GM23338 (cell line): ENCODE measurements around the gene RAD51B. TPM values are rescaled to one million over a fixed set of nuclear protein-coding genes. Genes with fewer than 3 reads are reported as not detected.

Experiments used
- ATAC-seq: fragments of 200-7000 bp; cut with Tn5 transposase; 3 replicates; pipeline ENCODE4 v1.9.1; 2020
- DNase-seq: peaks from one replicate; pipeline ENCODE4 v3.0.0-alpha.2; 2015; ENCODE audit warnings: low spot score
- H2AFZ ChIP-seq: fragments of 200-600 bp; sonication (generic); 2 replicates; pipeline ENCODE4 v1.8.0; 2016; ENCODE audit warnings: antibody characterized with exemption, mild to moderate bottlenecking, moderate library complexity
- H3F3A ChIP-seq: fragments of 200-600 bp; sonication (generic); replicated peaks from 2 replicates; pipeline ENCODE4 v1.8.0; 2017; ENCODE audit warnings: antibody characterized with exemption, mixed run types, low read depth
- H3K27ac ChIP-seq: fragments of 200-600 bp; sonication (generic); 2 replicates; pipeline ENCODE4 v1.6.1; 2016; ENCODE audit warnings: low read depth
- H3K27me3 ChIP-seq: fragments of 200-600 bp; sonication (generic); 2 replicates; pipeline ENCODE4 v1.8.0; 2016; ENCODE audit warnings: mild to moderate bottlenecking, mixed run types, moderate library complexity; ENCODE audit not compliant: insufficient read depth
- H3K36me3 ChIP-seq: fragments of 200-600 bp; sonication (generic); 2 replicates; pipeline ENCODE4 v1.8.0; 2016; ENCODE audit warnings: mild to moderate bottlenecking; ENCODE audit not compliant: insufficient read depth
- H3K4me1 ChIP-seq: fragments of 200-600 bp; sonication (generic); 2 replicates; pipeline ENCODE4 v1.8.0; 2016; ENCODE audit warnings: mild to moderate bottlenecking, moderate library complexity; ENCODE audit not compliant: insufficient read depth
- H3K4me2 ChIP-seq: fragments of 200-600 bp; sonication (generic); 2 replicates; pipeline ENCODE4 v1.7.1; 2017; ENCODE audit warnings: mixed run types
- H3K4me3 ChIP-seq: fragments of 200-600 bp; sonication (generic); 2 replicates; pipeline ENCODE4 v1.6.1; 2016; ENCODE audit warnings: mixed run types
- H3K79me2 ChIP-seq: fragments of 200-600 bp; sonication (generic); replicated peaks from 2 replicates; pipeline ENCODE4 v1.8.0; 2017; ENCODE audit warnings: mild to moderate bottlenecking; ENCODE audit not compliant: insufficient read depth
- H3K9me2 ChIP-seq: fragments of 200-600 bp; sonication (generic); 2 replicates; pipeline ENCODE4 v1.8.0; 2017; ENCODE audit not compliant: insufficient read depth
- H4K20me1 ChIP-seq: fragments of 200-600 bp; sonication (generic); replicated peaks from 2 replicates; pipeline ENCODE4 v1.8.0; 2017; ENCODE audit warnings: mild to moderate bottlenecking; ENCODE audit not compliant: insufficient read depth
- H3K27ac Mint-ChIP-seq: 2 replicates; pipeline ENCODE4 v1.8.0; 2020; ENCODE audit warnings: inconsistent platforms, mild to moderate bottlenecking, moderate library complexity, mixed read lengths
- H3K27me3 Mint-ChIP-seq: 3 replicates; pipeline ENCODE4 v1.8.0; 2022; ENCODE audit warnings: low read depth, mild to moderate bottlenecking, moderate library complexity, mixed read lengths, inconsistent platforms; ENCODE audit not compliant: insufficient read depth, poor library complexity
- H3K36me3 Mint-ChIP-seq: 3 replicates; pipeline ENCODE4 v1.8.0; 2021; ENCODE audit warnings: low read depth, mild to moderate bottlenecking, inconsistent platforms, moderate library complexity, mixed read lengths
- H3K4me1 Mint-ChIP-seq: 3 replicates; pipeline ENCODE4 v1.8.0; 2020; ENCODE audit warnings: mild to moderate bottlenecking, inconsistent platforms, mixed read lengths
- H3K4me3 Mint-ChIP-seq: 3 replicates; pipeline ENCODE4 v1.8.0; 2021; ENCODE audit warnings: moderate library complexity, mild to moderate bottlenecking, inconsistent platforms, mixed read lengths
- H3K9me3 Mint-ChIP-seq: 3 replicates; pipeline ENCODE4 v1.8.0; 2020; ENCODE audit warnings: moderate library complexity, mild to moderate bottlenecking, inconsistent platforms, mixed read lengths
- EZH2 ChIP-seq: fragments of 200-600 bp; sonication (generic); IDR thresholded peaks from one replicate; pipeline ENCODE4 v1.8.0; 2017; ENCODE audit warnings: antibody characterized with exemption, mild to moderate bottlenecking, low read depth; ENCODE audit not compliant: unreplicated experiment
- EZH2phosphoT487 ChIP-seq: fragments of 200-600 bp; sonication (generic); IDR thresholded peaks from one replicate; pipeline ENCODE4 v1.8.1; 2018; ENCODE audit warnings: antibody characterized with exemption; ENCODE audit not compliant: unreplicated experiment
- NANOG ChIP-seq: IDR thresholded peaks from 2 replicates; pipeline ENCODE4 v1.6.1; 2016; ENCODE audit warnings: antibody characterized with exemption, borderline replicate concordance
- POLR2AphosphoS5 ChIP-seq: IDR thresholded peaks from 2 replicates; pipeline ENCODE4 v1.6.1; 2016; ENCODE audit warnings: antibody characterized with exemption, low read depth
- STAT1 ChIP-seq: IDR thresholded peaks from one replicate; pipeline ENCODE4 v1.6.1; 2016; ENCODE audit warnings: antibody characterized with exemption; ENCODE audit not compliant: unreplicated experiment
- ZNF331 ChIP-seq: fragments of 250-450 bp; sonication (Bioruptor Pico); IDR thresholded peaks from 2 replicates; pipeline ENCODE4 v1.5.0; 2020; ENCODE audit warnings: low read depth, mild to moderate bottlenecking, moderate library complexity
- polyA plus RNA-seq: library from polyadenylated mRNA; unstranded; fragments of >200 nt; fragmentation: Nextera tagmentation; extraction: Ambion mirVana; gene quantifications from 2 replicates; pipeline ENCODE4 v1.2.1, GENCODE V29; 2016
- total RNA-seq: library from RNA; depleted of rRNA; stranded (reverse); fragments of >200 nt; shearing (Covaris generic); gene quantifications from 2 replicates; pipeline ENCODE4 v1.2.3, GENCODE V29; 2014
- TF ChIP-seq, protein P1 (sequence below): fragments of 250-450 bp; sonication (Bioruptor Pico); IDR thresholded peaks from 2 replicates; pipeline ENCODE4 v1.5.0; 2020; ENCODE audit warnings: mild to moderate bottlenecking, moderate library complexity
- TF ChIP-seq, protein P2 (sequence below): IDR thresholded peaks from 2 replicates; pipeline ENCODE4 v1.6.1; 2016; ENCODE audit warnings: antibody characterized with exemption
- TF ChIP-seq, protein P3 (sequence below): IDR thresholded peaks from one replicate; pipeline ENCODE4 v1.6.1; 2018; ENCODE audit warnings: antibody characterized with exemption; ENCODE audit not compliant: unreplicated experiment
- TF ChIP-seq, protein P4 (sequence below), 2 experiments: fragments of 200-600 bp in 1 of 2; sonication (generic) in 1 of 2; conservative IDR thresholded peaks; 2 replicates each; pipeline versions ENCODE4 v1.5.1 to v1.6.1; 2016 to 2017; ENCODE audit warnings: antibody characterized with exemption in 2 of 2, low read depth in 2 of 2, mild to moderate bottlenecking in 2 of 2, moderate library complexity in 1 of 2

The RAD51B gene
- total and polyA plus RNA-seq, 2 experiments from 2014 or later = 15.7 to 29.1 TPM

DNA sequence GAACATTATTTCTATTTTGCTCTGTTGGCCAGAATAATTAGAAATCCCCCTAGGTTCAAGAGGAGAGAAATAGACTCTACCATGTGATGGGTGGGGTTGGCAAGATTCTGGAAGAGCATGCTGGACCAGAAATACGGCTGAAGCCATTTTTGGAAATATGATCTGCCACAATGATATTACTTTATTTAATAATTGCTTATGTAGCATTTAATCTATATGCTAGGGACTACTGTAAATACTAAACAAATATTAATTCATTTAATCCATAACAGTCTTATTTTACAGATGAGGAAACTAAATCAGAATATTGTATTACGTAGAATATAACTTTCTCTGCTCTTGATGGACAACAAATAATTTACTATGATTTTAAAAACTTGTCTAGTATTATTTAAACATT is 193.7 kb downstream of the RAD51B start:
- H3K4me1 Mint-ChIP-seq = no peaks in the 10 kb centered on the region
- TF ChIP-seq, protein P1, sequence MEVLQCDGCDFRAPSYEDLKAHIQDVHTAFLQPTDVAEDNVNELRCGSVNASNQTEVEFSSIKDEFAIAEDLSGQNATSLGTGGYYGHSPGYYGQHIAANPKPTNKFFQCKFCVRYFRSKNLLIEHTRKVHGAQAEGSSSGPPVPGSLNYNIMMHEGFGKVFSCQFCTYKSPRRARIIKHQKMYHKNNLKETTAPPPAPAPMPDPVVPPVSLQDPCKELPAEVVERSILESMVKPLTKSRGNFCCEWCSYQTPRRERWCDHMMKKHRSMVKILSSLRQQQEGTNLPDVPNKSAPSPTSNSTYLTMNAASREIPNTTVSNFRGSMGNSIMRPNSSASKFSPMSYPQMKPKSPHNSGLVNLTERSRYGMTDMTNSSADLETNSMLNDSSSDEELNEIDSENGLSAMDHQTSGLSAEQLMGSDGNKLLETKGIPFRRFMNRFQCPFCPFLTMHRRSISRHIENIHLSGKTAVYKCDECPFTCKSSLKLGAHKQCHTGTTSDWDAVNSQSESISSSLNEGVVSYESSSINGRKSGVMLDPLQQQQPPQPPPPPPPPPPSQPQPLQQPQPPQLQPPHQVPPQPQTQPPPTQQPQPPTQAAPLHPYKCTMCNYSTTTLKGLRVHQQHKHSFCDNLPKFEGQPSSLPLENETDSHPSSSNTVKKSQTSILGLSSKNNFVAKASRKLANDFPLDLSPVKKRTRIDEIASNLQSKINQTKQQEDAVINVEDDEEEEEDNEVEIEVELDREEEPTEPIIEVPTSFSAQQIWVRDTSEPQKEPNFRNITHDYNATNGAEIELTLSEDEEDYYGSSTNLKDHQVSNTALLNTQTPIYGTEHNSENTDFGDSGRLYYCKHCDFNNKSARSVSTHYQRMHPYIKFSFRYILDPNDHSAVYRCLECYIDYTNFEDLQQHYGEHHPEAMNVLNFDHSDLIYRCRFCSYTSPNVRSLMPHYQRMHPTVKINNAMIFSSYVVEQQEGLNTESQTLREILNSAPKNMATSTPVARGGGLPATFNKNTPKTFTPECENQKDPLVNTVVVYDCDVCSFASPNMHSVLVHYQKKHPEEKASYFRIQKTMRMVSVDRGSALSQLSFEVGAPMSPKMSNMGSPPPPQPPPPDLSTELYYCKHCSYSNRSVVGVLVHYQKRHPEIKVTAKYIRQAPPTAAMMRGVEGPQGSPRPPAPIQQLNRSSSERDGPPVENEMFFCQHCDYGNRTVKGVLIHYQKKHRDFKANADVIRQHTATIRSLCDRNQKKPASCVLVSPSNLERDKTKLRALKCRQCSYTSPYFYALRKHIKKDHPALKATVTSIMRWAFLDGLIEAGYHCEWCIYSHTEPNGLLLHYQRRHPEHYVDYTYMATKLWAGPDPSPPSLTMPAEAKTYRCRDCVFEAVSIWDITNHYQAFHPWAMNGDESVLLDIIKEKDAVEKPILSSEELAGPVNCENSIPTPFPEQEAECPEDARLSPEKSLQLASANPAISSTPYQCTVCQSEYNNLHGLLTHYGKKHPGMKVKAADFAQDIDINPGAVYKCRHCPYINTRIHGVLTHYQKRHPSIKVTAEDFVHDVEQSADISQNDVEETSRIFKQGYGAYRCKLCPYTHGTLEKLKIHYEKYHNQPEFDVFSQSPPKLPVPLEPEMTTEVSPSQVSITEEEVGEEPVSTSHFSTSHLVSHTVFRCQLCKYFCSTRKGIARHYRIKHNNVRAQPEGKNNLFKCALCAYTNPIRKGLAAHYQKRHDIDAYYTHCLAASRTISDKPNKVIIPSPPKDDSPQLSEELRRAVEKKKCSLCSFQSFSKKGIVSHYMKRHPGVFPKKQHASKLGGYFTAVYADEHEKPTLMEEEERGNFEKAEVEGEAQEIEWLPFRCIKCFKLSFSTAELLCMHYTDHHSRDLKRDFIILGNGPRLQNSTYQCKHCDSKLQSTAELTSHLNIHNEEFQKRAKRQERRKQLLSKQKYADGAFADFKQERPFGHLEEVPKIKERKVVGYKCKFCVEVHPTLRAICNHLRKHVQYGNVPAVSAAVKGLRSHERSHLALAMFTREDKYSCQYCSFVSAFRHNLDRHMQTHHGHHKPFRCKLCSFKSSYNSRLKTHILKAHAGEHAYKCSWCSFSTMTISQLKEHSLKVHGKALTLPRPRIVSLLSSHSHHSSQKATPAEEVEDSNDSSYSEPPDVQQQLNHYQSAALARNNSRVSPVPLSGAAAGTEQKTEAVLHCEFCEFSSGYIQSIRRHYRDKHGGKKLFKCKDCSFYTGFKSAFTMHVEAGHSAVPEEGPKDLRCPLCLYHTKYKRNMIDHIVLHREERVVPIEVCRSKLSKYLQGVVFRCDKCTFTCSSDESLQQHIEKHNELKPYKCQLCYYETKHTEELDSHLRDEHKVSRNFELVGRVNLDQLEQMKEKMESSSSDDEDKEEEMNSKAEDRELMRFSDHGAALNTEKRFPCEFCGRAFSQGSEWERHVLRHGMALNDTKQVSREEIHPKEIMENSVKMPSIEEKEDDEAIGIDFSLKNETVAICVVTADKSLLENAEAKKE (CRISPR knock-in tag) = no peak
- TF ChIP-seq EZH2 (no peak), NANOG (no peak), ZNF331 (CRISPR knock-in tag) (no peak)
- TF ChIP-seq, protein P2, sequence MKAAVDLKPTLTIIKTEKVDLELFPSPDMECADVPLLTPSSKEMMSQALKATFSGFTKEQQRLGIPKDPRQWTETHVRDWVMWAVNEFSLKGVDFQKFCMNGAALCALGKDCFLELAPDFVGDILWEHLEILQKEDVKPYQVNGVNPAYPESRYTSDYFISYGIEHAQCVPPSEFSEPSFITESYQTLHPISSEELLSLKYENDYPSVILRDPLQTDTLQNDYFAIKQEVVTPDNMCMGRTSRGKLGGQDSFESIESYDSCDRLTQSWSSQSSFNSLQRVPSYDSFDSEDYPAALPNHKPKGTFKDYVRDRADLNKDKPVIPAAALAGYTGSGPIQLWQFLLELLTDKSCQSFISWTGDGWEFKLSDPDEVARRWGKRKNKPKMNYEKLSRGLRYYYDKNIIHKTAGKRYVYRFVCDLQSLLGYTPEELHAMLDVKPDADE = no peak
- H3K27ac Mint-ChIP-seq = no peak overlapping the region
- Histone ChIP-seq H3K36me3 (no peaks in the 10 kb centered on the region; the same call in 1 of the 2 replicates), H3K27me3 (no peaks in the 10 kb centered on the region), H3K27ac (no peak overlapping the region), H2AFZ (no peak overlapping the region), H3K9me2 (no peaks in the 10 kb centered on the region), H3F3A (no peaks in the 10 kb centered on the region), H3K4me3 (no peak overlapping the region), H4K20me1 (no peaks in the 10 kb centered on the region), H3K79me2 (no peaks in the 10 kb centered on the region), H3K4me1 (no peaks in the 10 kb centered on the region), H3K4me2 (no peak overlapping the region)
- peaks cover 8% of the 10 kb centered on the region for H3K9me3 Mint-ChIP-seq
- no peak for ATAC-seq
- no peak for DNase-seq
- no peaks in the 10 kb centered on the region for H3K27me3 Mint-ChIP-seq
- peaks cover 12% of the 10 kb centered on the region for H3K36me3 Mint-ChIP-seq
- no peak overlapping the region for H3K4me3 Mint-ChIP-seq

DNA sequence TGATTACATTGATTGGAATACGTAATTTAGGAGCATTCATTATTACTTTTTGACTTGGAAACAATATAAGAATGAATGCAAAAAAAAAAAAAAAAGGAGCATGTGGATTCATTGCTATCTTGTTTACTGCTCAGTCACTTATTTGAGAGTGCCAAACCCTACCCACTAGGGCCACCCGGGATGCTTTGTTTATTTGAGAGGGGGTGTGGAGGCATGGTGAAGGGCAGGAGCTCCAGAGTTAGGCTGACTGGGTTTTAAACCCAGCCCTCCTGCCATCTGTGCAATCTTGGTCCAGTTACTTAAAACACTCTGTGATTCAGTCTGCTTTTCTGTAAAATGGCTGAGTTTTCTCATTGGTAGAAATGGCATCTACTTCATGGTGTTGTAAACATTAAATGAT is 195.2 kb downstream of the RAD51B start:
- no peaks in the 10 kb centered on the region for H3K79me2 ChIP-seq
- H4K20me1 ChIP-seq = no peaks in the 10 kb centered on the region
- no peaks in the 10 kb centered on the region for H3F3A ChIP-seq
- Mint-ChIP-seq H3K4me3 (no peak overlapping the region), H3K4me1 (no peaks in the 10 kb centered on the region), H3K36me3 (peaks cover 12% of the 10 kb centered on the region), H3K9me3 (peaks cover 8% of the 10 kb centered on the region), H3K27me3 (no peaks in the 10 kb centered on the region), H3K27ac (no peak overlapping the region)
- H3K4me1 ChIP-seq = no peaks in the 10 kb centered on the region
- H3K36me3 ChIP-seq = no peaks in the 10 kb centered on the region; the same call in 1 of the 2 replicates
- no peak overlapping the region for H3K4me2 ChIP-seq
- H3K27ac ChIP-seq = no peak overlapping the region
- no peak overlapping the region for H2AFZ ChIP-seq
- no peak for DNase-seq
- no peaks in the 10 kb centered on the region for H3K27me3 ChIP-seq
- ATAC-seq = no peak
- H3K9me2 ChIP-seq = no peaks in the 10 kb centered on the region
- no peak overlapping the region for H3K4me3 ChIP-seq
- no peak for TF ChIP-seq ZNF331 (CRISPR knock-in tag)
- TF ChIP-seq, protein P3, sequence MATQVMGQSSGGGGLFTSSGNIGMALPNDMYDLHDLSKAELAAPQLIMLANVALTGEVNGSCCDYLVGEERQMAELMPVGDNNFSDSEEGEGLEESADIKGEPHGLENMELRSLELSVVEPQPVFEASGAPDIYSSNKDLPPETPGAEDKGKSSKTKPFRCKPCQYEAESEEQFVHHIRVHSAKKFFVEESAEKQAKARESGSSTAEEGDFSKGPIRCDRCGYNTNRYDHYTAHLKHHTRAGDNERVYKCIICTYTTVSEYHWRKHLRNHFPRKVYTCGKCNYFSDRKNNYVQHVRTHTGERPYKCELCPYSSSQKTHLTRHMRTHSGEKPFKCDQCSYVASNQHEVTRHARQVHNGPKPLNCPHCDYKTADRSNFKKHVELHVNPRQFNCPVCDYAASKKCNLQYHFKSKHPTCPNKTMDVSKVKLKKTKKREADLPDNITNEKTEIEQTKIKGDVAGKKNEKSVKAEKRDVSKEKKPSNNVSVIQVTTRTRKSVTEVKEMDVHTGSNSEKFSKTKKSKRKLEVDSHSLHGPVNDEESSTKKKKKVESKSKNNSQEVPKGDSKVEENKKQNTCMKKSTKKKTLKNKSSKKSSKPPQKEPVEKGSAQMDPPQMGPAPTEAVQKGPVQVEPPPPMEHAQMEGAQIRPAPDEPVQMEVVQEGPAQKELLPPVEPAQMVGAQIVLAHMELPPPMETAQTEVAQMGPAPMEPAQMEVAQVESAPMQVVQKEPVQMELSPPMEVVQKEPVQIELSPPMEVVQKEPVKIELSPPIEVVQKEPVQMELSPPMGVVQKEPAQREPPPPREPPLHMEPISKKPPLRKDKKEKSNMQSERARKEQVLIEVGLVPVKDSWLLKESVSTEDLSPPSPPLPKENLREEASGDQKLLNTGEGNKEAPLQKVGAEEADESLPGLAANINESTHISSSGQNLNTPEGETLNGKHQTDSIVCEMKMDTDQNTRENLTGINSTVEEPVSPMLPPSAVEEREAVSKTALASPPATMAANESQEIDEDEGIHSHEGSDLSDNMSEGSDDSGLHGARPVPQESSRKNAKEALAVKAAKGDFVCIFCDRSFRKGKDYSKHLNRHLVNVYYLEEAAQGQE = no peak
- TF ChIP-seq POLR2AphosphoS5 = no peak
- no peak for TF ChIP-seq STAT1
- TF ChIP-seq EZH2phosphoT487 = no peak
- TF ChIP-seq NANOG = no peak
- TF ChIP-seq, protein P4, sequence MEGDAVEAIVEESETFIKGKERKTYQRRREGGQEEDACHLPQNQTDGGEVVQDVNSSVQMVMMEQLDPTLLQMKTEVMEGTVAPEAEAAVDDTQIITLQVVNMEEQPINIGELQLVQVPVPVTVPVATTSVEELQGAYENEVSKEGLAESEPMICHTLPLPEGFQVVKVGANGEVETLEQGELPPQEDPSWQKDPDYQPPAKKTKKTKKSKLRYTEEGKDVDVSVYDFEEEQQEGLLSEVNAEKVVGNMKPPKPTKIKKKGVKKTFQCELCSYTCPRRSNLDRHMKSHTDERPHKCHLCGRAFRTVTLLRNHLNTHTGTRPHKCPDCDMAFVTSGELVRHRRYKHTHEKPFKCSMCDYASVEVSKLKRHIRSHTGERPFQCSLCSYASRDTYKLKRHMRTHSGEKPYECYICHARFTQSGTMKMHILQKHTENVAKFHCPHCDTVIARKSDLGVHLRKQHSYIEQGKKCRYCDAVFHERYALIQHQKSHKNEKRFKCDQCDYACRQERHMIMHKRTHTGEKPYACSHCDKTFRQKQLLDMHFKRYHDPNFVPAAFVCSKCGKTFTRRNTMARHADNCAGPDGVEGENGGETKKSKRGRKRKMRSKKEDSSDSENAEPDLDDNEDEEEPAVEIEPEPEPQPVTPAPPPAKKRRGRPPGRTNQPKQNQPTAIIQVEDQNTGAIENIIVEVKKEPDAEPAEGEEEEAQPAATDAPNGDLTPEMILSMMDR (conservative IDR thresholded peaks at IDR 0.05; ENCODE audit: low read depth in 2 of 2) = no peak
